Lower leg skin (tissue), 4 donors: Measurements from ENCODE around the gene DLX3. TPM values are rescaled to one million over a fixed set of nuclear protein-coding genes. Genes with fewer than 3 reads are reported as not detected.

Source experiments
- DNase-seq, 2 donors: peaks; one replicate each; pipeline ENCODE4 v3.0.0-alpha.2; 2019; ENCODE audit warnings: low spot score in 2 of 2
- H3K4me3 ChIP-seq: fragments of 200-600 bp; sonication (generic); 2 replicates; pipeline ENCODE4 v1.5.1; 2017; ENCODE audit warnings: mild to moderate bottlenecking, low read depth; ENCODE audit not compliant: poor library complexity, severe bottlenecking
- POLR2A ChIP-seq, 2 donors: fragments of 450-650 bp; IDR thresholded peaks; one replicate each; pipeline ENCODE4 v1.6.1; 2016 to 2017; ENCODE audit warnings: antibody characterized with exemption in 2 of 2, mild to moderate bottlenecking in 1 of 2, moderate library complexity in 1 of 2
- WGBS, 2 donors: methylation state at CpG; one replicate each; pipeline ENCODE4 v1.1.5; 2018; 5-methylcytosine and 5-hydroxymethylcytosine counted together
- intact Hi-C: fragments of 100-400 bp; cut with DNase I; formaldehyde crosslinking; loops from one replicate; pipeline ENCODE4 v1.15.0; 2023; ENCODE audit warnings: low total_unique reads
- total RNA-seq, 4 donors: library from RNA; depleted of rRNA; stranded (reverse); fragments of >200 nt; gene quantifications; one replicate each; pipeline ENCODE4 v1.1.0, GENCODE V29; 2016
- TF ChIP-seq, protein P1 (sequence below), 3 donors: fragments of 450-650 bp; IDR thresholded peaks; one replicate each; pipeline ENCODE4 v1.5.1; 2016; ENCODE audit warnings: antibody characterized with exemption in 3 of 3, mild to moderate bottlenecking in 3 of 3, moderate library complexity in 2 of 3

The DLX3 gene
- total RNA-seq, 4 donors from 2014 or later, result 28.8 to 36.5 (median 29.9) TPM

DNA sequence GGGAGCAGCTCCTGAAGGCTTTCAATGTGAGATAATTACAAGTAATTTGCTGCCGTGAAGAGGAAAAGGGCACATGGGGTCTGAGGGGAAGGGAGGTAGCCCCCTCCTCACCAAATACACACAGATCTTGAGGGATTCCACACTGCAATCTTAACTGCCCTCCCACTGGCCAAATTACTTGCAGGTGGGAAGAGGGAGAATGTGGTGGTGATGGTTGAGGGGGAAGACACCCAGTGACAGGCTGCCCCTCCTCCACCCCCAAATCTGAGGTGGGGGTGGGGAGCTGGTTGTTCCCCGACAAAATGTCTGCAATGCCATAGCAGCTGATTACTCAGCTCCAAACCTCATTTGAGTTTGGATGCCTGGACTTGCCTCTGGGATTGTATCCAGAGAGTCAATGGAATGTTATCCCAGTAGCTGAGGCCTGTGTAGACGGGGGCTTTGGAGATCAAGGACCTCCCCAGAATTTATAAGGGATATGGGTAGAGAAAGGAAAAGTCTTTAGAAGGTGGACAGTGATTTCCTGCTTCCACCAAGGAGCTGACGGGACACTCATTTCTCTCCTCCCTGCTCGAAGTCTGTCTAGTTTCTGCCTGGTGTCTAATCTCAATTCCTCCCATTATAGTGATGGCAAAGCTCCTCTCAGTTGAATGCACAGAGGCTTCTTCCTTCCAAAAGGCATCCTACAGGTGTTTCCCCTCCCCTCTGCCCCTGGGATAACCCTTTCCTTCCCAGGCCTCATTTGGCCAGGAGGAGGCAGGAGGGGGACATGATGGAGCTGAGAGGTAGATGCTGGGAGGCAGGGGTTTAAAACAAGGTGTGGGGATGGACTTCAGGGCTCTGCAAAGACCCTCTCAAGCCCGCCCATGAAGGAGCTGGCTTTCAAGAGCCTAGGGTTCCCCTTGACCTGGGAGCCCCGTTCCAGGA is 17.3 kb downstream of the DLX3 start:
- no peak overlapping the region for H3K4me3 ChIP-seq
- TF ChIP-seq POLR2A (IDR thresholded peaks at IDR 0.05), result no peak
- TF ChIP-seq, protein P1, sequence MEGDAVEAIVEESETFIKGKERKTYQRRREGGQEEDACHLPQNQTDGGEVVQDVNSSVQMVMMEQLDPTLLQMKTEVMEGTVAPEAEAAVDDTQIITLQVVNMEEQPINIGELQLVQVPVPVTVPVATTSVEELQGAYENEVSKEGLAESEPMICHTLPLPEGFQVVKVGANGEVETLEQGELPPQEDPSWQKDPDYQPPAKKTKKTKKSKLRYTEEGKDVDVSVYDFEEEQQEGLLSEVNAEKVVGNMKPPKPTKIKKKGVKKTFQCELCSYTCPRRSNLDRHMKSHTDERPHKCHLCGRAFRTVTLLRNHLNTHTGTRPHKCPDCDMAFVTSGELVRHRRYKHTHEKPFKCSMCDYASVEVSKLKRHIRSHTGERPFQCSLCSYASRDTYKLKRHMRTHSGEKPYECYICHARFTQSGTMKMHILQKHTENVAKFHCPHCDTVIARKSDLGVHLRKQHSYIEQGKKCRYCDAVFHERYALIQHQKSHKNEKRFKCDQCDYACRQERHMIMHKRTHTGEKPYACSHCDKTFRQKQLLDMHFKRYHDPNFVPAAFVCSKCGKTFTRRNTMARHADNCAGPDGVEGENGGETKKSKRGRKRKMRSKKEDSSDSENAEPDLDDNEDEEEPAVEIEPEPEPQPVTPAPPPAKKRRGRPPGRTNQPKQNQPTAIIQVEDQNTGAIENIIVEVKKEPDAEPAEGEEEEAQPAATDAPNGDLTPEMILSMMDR (IDR thresholded peaks at IDR 0.05), result no peak
- no peak for DNase-seq
- 42 to 45% methylated on average over 7 of the region's 7 CpGs for WGBS, 2 donors
- intact Hi-C loops, result no loop called here

DNA sequence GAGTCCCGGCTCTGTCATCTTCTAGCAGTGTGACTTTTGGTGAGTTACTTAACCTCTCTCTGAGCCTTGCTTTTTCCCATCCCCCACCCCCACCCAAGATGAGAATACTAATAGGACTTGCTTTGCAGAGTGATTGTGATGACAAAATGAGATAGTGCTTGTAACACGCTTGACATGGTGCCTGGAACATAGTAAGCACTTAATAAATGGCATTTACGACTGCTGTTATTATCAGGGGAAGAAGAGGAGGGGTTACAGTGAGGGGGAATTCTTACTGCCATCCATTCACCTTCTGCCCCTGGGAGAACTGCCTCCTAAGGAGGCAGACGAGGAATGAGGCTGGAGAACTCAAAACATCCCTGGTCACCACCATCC is 18.2 kb downstream of the DLX3 start:
- H3K4me3 ChIP-seq, result no peak overlapping the region
- intact Hi-C loops, result no loop called here
- WGBS, 2 donors, result 51 to 55% methylated on average over 4 of the region's 4 CpGs
- TF ChIP-seq, protein P1 (IDR thresholded peaks at IDR 0.05), result no peak
- TF ChIP-seq POLR2A (IDR thresholded peaks at IDR 0.05), result no peak
- DNase-seq, result no peak

DNA sequence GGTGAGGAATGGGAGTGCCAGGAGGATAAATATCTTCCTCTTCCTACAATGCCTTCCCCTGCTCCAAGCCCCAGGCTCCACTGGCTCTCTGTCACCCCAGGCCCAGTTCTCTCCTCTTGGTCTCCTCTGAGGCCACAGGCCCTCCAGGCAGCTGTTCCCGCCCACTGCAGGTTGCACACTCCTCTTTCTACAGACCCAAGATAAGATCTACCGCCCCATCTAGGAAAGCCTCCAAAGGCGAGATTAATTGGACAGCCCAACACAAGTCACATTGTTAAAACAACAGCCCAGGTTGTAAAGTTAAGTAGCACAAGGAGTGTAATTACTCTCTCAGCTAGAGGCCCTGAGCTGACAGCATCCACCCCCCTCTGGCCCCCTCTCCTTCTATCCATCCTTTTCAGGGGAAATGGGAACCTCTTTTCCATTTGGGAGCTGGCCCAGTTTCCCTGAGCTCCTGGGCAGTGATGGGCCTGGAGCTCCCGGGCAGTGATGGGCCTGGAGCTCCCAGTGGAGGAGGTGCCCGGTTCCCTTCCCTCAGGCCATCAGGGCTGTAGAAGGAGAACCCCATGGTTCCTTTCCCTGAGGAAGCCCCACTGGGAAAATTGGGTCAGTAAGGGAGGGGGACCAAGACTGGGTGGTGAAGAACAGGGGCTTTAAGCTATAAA is 18.7 kb downstream of the DLX3 start:
- no peak for TF ChIP-seq POLR2A (IDR thresholded peaks at IDR 0.05)
- TF ChIP-seq, protein P1 (IDR thresholded peaks at IDR 0.05), result no peak
- H3K4me3 ChIP-seq, result no peak overlapping the region
- WGBS, 2 donors, result 37 to 55% methylated on average over 5 of the region's 5 CpGs
- DNase-seq, result no peak
- intact Hi-C loops, result no loop called here

DNA sequence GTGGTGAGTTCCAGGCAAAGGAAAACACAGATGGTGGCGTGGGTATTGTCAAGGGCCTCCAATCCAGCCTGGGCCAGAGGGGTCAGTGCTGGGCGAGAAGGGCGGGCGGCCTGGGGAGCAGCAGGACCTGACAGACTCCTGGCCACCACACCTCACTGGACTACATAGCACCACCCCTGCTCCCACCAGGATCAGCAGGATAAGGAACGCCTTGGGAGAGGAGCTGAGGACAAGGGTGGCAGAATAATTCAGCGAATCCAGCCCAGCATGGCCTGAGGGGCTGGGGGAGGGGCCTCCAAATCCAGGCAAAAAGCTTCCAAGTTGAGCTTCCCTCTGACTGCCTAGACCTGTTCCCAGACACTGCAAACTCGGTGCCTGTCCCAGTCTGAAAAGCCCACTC is 19.5 kb downstream of the DLX3 start:
- no peak for TF ChIP-seq POLR2A (IDR thresholded peaks at IDR 0.05)
- TF ChIP-seq, protein P1 (IDR thresholded peaks at IDR 0.05), result no peak
- intact Hi-C loops, result no loop called here
- WGBS, 2 donors, result 63 to 76% methylated on average over 7 of the region's 7 CpGs
- DNase-seq, result no peak
- no peak overlapping the region for H3K4me3 ChIP-seq

DNA sequence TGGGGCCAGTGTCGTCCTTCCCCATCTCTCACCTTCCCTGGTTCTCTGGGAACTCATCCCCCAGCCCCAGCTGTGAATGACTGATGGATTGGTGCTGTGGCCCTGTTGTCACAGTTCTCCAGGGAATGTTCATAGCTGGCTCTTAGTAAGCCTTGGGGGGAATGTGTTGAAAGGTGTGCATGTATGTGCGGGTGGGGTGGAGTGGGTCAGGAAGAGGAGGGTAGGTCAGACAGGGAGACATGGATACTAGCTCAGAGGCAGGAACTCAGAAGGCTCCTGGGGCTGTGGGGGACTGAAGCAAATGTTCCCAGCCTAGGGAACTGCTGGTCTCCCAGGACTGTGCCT is 21.8 kb downstream of the DLX3 start:
- intact Hi-C loops, result no loop called here
- DNase-seq, result no peak
- no peak for TF ChIP-seq POLR2A (IDR thresholded peaks at IDR 0.05)
- TF ChIP-seq, protein P1 (IDR thresholded peaks at IDR 0.05), result no peak
- H3K4me3 ChIP-seq, result no peak overlapping the region
- whole genome bisulfite sequencing, 2 donors, result 16 to 23% methylated on average over 2 of the region's 2 CpGs
